ENCODE results near the gene PTGER1. TPM values are rescaled to one million over a fixed set of nuclear protein-coding genes. Genes with fewer than 3 reads are reported as not detected.
A peak's percentile ranks its signal among the peaks of the same experiment; 100 is the strongest.

PTGER1 gene
- total and polyA plus RNA-seq, 4 donors: 0.15 to 0.42 (median 0.22) TPM; not detected in 1

GRCh38 chr19:14441041-14441938, 33.9 kb downstream of the PTGER1 start:
- Histone ChIP-seq H3K4me3 (ENCODE audit: low read depth in 1 of 3, low read length in 3 of 3) (no peak overlapping the region), H3K27me3 (ENCODE audit: control insufficient read depth in 4 of 4, insufficient read depth in 4 of 4, low read length in 3 of 4) (no peaks in the 10 kb centered on the region), H3K9ac (ENCODE audit: low read depth in 1 of 2, low read length in 2 of 2) (no peak overlapping the region), H3K36me3 (ENCODE audit: control insufficient read depth in 4 of 4, insufficient read depth in 3 of 4, low read depth in 1 of 4, low read length in 3 of 4) (peaks cover 15 to 32% (median 22%) of the 10 kb centered on the region in 4 donors), H3K27ac (ENCODE audit: low read depth in 1 of 2, low read length in 2 of 2) (no peak overlapping the region), H3K9me3 (ENCODE audit: control insufficient read depth in 4 of 4, low read length in 3 of 4) (no peaks in the 10 kb centered on the region), H3K4me1 (ENCODE audit: control insufficient read depth in 4 of 4, insufficient read depth in 4 of 4, low read length in 3 of 4) (peaks cover 0 to 7% (median 5%) of the 10 kb centered on the region in 4 donors)
- no peak for DNase-seq (ENCODE audit: low spot score)
- TF ChIP-seq GABPA (IDR thresholded peaks at IDR 0.05 in 1 of 2, conservative IDR thresholded peaks at IDR 0.05 in 1 of 2): no peak
- TF ChIP-seq MAX (IDR thresholded peaks at IDR 0.05): no peak
- no peak for TF ChIP-seq CTCF (IDR thresholded peaks at IDR 0.05; ENCODE audit: low read depth, low read length, missing input control)
- TF ChIP-seq EGR1 (IDR thresholded peaks at IDR 0.05; ENCODE audit: low read depth in 2 of 2): no peak
- 91% methylated on average over 34 of the region's 34 CpGs for WGBS

GRCh38 chr19:14440049-14440448, 35.1 kb downstream of the PTGER1 start:
- TF ChIP-seq JUND (IDR thresholded peaks at IDR 0.05) (no peak), RAD21 (IDR thresholded peaks at IDR 0.05) (no peak), FOXA1 (IDR thresholded peaks at IDR 0.05) (no peak), GABPA (IDR thresholded peaks at IDR 0.05 in 1 of 2, conservative IDR thresholded peaks at IDR 0.05 in 1 of 2) (peak in 1 of 2 donors; percentile 29), MAX (IDR thresholded peaks at IDR 0.05) (no peak), NR2F2 (IDR thresholded peaks at IDR 0.05) (peak; percentile 56), CTCF (IDR thresholded peaks at IDR 0.05; ENCODE audit: low read depth, low read length, missing input control) (no peak), FOXA2 (IDR thresholded peaks at IDR 0.05) (no peak), RXRA (IDR thresholded peaks at IDR 0.05) (peak in 1 of 2 donors; percentile 28), ATF3 (IDR thresholded peaks at IDR 0.05) (no peak), ZBTB33 (IDR thresholded peaks at IDR 0.05) (no peak), YY1 (IDR thresholded peaks at IDR 0.05) (no peak), HNF4A (conservative IDR thresholded peaks at IDR 0.05) (no peak), HNF4G (IDR thresholded peaks at IDR 0.05) (no peak), SP1 (IDR thresholded peaks at IDR 0.05) (no peak), REST (IDR thresholded peaks at IDR 0.05) (no peak), TAF1 (conservative IDR thresholded peaks at IDR 0.05) (no peak)
- Histone ChIP-seq H3K27ac (ENCODE audit: low read depth in 1 of 2, low read length in 2 of 2) (peak overlapping the region; percentile 21 to 31), H3K9ac (ENCODE audit: low read depth in 1 of 2, low read length in 2 of 2) (peak overlapping the region; percentile 19 to 33), H3K9me3 (ENCODE audit: control insufficient read depth in 4 of 4, low read length in 3 of 4) (no peaks in the 10 kb centered on the region), H3K36me3 (ENCODE audit: control insufficient read depth in 4 of 4, insufficient read depth in 3 of 4, low read depth in 1 of 4, low read length in 3 of 4) (peaks cover 11 to 27% (median 19%) of the 10 kb centered on the region in 4 donors), H3K27me3 (ENCODE audit: control insufficient read depth in 4 of 4, insufficient read depth in 4 of 4, low read length in 3 of 4) (no peaks in the 10 kb centered on the region), H3K4me1 (ENCODE audit: control insufficient read depth in 4 of 4, insufficient read depth in 4 of 4, low read length in 3 of 4) (peaks cover 0 to 12% (median 7%) of the 10 kb centered on the region in 4 donors), H3K4me3 (ENCODE audit: low read depth in 1 of 3, low read length in 3 of 3) (peak overlapping the region in 2 of 3 donors; percentile 10 to 30)
- 60% methylated on average over 9 of the region's 9 CpGs for WGBS
- DNase-seq (ENCODE audit: low spot score): peak; percentile 67

Data from liver (tissue), 9 donors.